ENCODE results near the gene TMEM178B. TPM values are rescaled to one million over a fixed set of nuclear protein-coding genes. Genes with fewer than 3 reads are reported as not detected.
"Not testable (repeated sequence)": the region's sequence is repeated elsewhere in the genome, so short reads cannot be mapped to it uniquely, and the experiment has no call there.

Gene TMEM178B
- total RNA-seq, 1 donor = 0.10 TPM

GRCh38 chr7:141113131-141113530 lies 39.3 kb downstream of the TMEM178B start:
- Histone ChIP-seq H3K4me3 (ENCODE audit: low read length) (no peak overlapping the region), H3K9me3 (ENCODE audit: low read depth, low read length) (no peaks in the 10 kb centered on the region), H3K27me3 (ENCODE audit: insufficient read depth, low read length) (no peaks in the 10 kb centered on the region), H3K4me1 (ENCODE audit: insufficient read depth, low read length) (no peaks in the 10 kb centered on the region)

- no peaks in the 10 kb centered on the region for H3K4me1 ChIP-seq (ENCODE audit: insufficient read depth, low read length)
- no peaks in the 10 kb centered on the region for H3K27me3 ChIP-seq (ENCODE audit: insufficient read depth, low read length)
- no peak overlapping the region for H3K4me3 ChIP-seq (ENCODE audit: low read length)
- no peaks in the 10 kb centered on the region for H3K9me3 ChIP-seq (ENCODE audit: low read depth, low read length)
Observed at GRCh38 chr7:141114029-141114664, 40.3 kb downstream of the TMEM178B start.

GRCh38 chr7:141115965-141116364 lies 42.1 kb downstream of the TMEM178B start:
- Histone ChIP-seq H3K27me3 (ENCODE audit: insufficient read depth, low read length) (no peaks in the 10 kb centered on the region), H3K4me1 (ENCODE audit: insufficient read depth, low read length) (no peaks in the 10 kb centered on the region), H3K9me3 (ENCODE audit: low read depth, low read length) (no peaks in the 10 kb centered on the region), H3K4me3 (ENCODE audit: low read length) (no peak overlapping the region)

GRCh38 chr7:141116661-141117060 lies 42.8 kb downstream of the TMEM178B start:
- H3K27me3 ChIP-seq (ENCODE audit: insufficient read depth, low read length); H3K9me3 ChIP-seq (ENCODE audit: low read depth, low read length); H3K4me3 ChIP-seq (ENCODE audit: low read length); H3K4me1 ChIP-seq (ENCODE audit: insufficient read depth, low read length): not testable (repeated sequence)

- Histone ChIP-seq H3K9me3 (ENCODE audit: low read depth, low read length) (no peaks in the 10 kb centered on the region), H3K4me3 (ENCODE audit: low read length) (no peak overlapping the region), H3K27me3 (ENCODE audit: insufficient read depth, low read length) (peaks cover 2% of the 10 kb centered on the region), H3K4me1 (ENCODE audit: insufficient read depth, low read length) (no peaks in the 10 kb centered on the region)
Observed at GRCh38 chr7:141118767-141119166, 44.9 kb downstream of the TMEM178B start.

- no peaks in the 10 kb centered on the region for H3K9me3 ChIP-seq (ENCODE audit: low read depth, low read length)
- H3K4me1 ChIP-seq (ENCODE audit: insufficient read depth, low read length) = no peaks in the 10 kb centered on the region
- peaks cover 2% of the 10 kb centered on the region for H3K27me3 ChIP-seq (ENCODE audit: insufficient read depth, low read length)
- H3K4me3 ChIP-seq (ENCODE audit: low read length) = no peak overlapping the region
Observed at GRCh38 chr7:141119187-141119586, 45.3 kb downstream of the TMEM178B start.

GRCh38 chr7:141122736-141123135 lies 48.9 kb downstream of the TMEM178B start:
- Histone ChIP-seq H3K4me3 (ENCODE audit: low read length) (no peak overlapping the region), H3K9me3 (ENCODE audit: low read depth, low read length) (no peaks in the 10 kb centered on the region), H3K4me1 (ENCODE audit: insufficient read depth, low read length) (no peaks in the 10 kb centered on the region), H3K27me3 (ENCODE audit: insufficient read depth, low read length) (peaks cover 2% of the 10 kb centered on the region)

- Histone ChIP-seq H3K9me3 (ENCODE audit: low read depth, low read length) (no peaks in the 10 kb centered on the region), H3K4me1 (ENCODE audit: insufficient read depth, low read length) (no peaks in the 10 kb centered on the region), H3K27me3 (ENCODE audit: insufficient read depth, low read length) (peaks cover 2% of the 10 kb centered on the region), H3K4me3 (ENCODE audit: low read length) (no peak overlapping the region)
Observed at GRCh38 chr7:141123522-141123921, 49.7 kb downstream of the TMEM178B start.

GRCh38 chr7:141126107-141126506 lies 52.2 kb downstream of the TMEM178B start:
- Histone ChIP-seq H3K27me3 (ENCODE audit: insufficient read depth, low read length) (peaks cover 2% of the 10 kb centered on the region), H3K9me3 (ENCODE audit: low read depth, low read length) (no peaks in the 10 kb centered on the region), H3K4me3 (ENCODE audit: low read length) (no peak overlapping the region), H3K4me1 (ENCODE audit: insufficient read depth, low read length) (no peaks in the 10 kb centered on the region)

GRCh38 chr7:141128506-141128905 lies 54.6 kb downstream of the TMEM178B start:
- Histone ChIP-seq H3K9me3 (ENCODE audit: low read depth, low read length) (no peaks in the 10 kb centered on the region), H3K27me3 (ENCODE audit: insufficient read depth, low read length) (no peaks in the 10 kb centered on the region), H3K4me1 (ENCODE audit: insufficient read depth, low read length) (no peaks in the 10 kb centered on the region), H3K4me3 (ENCODE audit: low read length) (no peak overlapping the region)

GRCh38 chr7:141128931-141129330 lies 55.1 kb downstream of the TMEM178B start:
- Histone ChIP-seq H3K9me3 (ENCODE audit: low read depth, low read length) (no peaks in the 10 kb centered on the region), H3K4me1 (ENCODE audit: insufficient read depth, low read length) (no peaks in the 10 kb centered on the region)

GRCh38 chr7:141132671-141133070 lies 58.8 kb downstream of the TMEM178B start:
- H3K27me3 ChIP-seq (ENCODE audit: insufficient read depth, low read length) = no peaks in the 10 kb centered on the region

More at GRCh38 chr7:141128931-141129330, 55.1 kb downstream of the TMEM178B start:
- H3K4me3 ChIP-seq (ENCODE audit: low read length) = no peak overlapping the region
- no peaks in the 10 kb centered on the region for H3K27me3 ChIP-seq (ENCODE audit: insufficient read depth, low read length)

GRCh38 chr7:141133646-141134045 lies 59.8 kb downstream of the TMEM178B start:
- H3K9me3 ChIP-seq (ENCODE audit: low read depth, low read length) = no peaks in the 10 kb centered on the region
- H3K4me3 ChIP-seq (ENCODE audit: low read length) = no peak overlapping the region
- H3K27me3 ChIP-seq (ENCODE audit: insufficient read depth, low read length) = no peaks in the 10 kb centered on the region
- H3K4me1 ChIP-seq (ENCODE audit: insufficient read depth, low read length) = no peaks in the 10 kb centered on the region

More at GRCh38 chr7:141132671-141133070, 58.8 kb downstream of the TMEM178B start:
- H3K9me3 ChIP-seq (ENCODE audit: low read depth, low read length) = no peaks in the 10 kb centered on the region
- no peak overlapping the region for H3K4me3 ChIP-seq (ENCODE audit: low read length)
- no peaks in the 10 kb centered on the region for H3K4me1 ChIP-seq (ENCODE audit: insufficient read depth, low read length)

GRCh38 chr7:141142058-141142457 lies 68.2 kb downstream of the TMEM178B start:
- Histone ChIP-seq H3K27me3 (ENCODE audit: insufficient read depth, low read length) (no peaks in the 10 kb centered on the region), H3K4me3 (ENCODE audit: low read length) (no peak overlapping the region), H3K4me1 (ENCODE audit: insufficient read depth, low read length) (no peaks in the 10 kb centered on the region), H3K9me3 (ENCODE audit: low read depth, low read length) (no peaks in the 10 kb centered on the region)

GRCh38 chr7:141144921-141145629 lies 71.2 kb downstream of the TMEM178B start:
- no peak overlapping the region for H3K4me3 ChIP-seq (ENCODE audit: low read length)
- no peaks in the 10 kb centered on the region for H3K9me3 ChIP-seq (ENCODE audit: low read depth, low read length)
- no peaks in the 10 kb centered on the region for H3K27me3 ChIP-seq (ENCODE audit: insufficient read depth, low read length)
- no peaks in the 10 kb centered on the region for H3K4me1 ChIP-seq (ENCODE audit: insufficient read depth, low read length)

GRCh38 chr7:141145630-141145982 lies 71.7 kb downstream of the TMEM178B start:
- no peak overlapping the region for H3K4me3 ChIP-seq (ENCODE audit: low read length)
- H3K9me3 ChIP-seq (ENCODE audit: low read depth, low read length) = no peaks in the 10 kb centered on the region
- no peaks in the 10 kb centered on the region for H3K27me3 ChIP-seq (ENCODE audit: insufficient read depth, low read length)
- H3K4me1 ChIP-seq (ENCODE audit: insufficient read depth, low read length) = no peaks in the 10 kb centered on the region
